Measurements from ENCODE around the gene KATNB1. TPM values are rescaled to one million over a fixed set of nuclear protein-coding genes. Genes with fewer than 3 reads are reported as not detected.

Gene KATNB1
- total and polyA plus RNA-seq, 2 experiments from 2014 or later: 31.4 to 65.9 TPM

DNA sequence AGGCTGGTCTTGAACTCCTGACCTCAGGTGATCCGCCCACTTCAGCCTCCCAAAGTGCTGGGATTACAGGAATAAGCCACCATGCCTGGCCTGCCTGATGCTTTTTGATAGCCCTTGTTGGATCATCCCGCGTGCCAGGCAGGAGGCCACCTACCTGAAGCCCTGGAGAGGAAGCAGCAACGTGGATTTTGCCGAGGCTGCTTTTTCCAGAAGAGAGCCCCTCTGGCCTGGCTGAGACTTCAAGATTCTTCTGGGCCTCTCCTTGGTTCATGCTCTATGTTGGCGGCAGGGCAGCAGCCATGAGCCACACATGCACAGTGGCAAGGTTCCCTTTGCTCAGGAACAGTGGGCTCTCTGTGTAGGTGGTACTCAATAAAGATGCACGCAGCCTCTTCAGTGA is 11.5 kb downstream of the KATNB1 start:
- Histone ChIP-seq H3F3A (replicated peaks; ENCODE audit: low read depth) (no peaks in the 10 kb centered on the region), H3K79me2 (replicated peaks; ENCODE audit: insufficient read depth) (no peaks in the 10 kb centered on the region), H3K27me3 (ENCODE audit: insufficient read depth) (no peaks in the 10 kb centered on the region), H3K36me3 (ENCODE audit: insufficient read depth) (0 out of 2 replicates have a peak, but pooled peaks cover 7% of the 10 kb centered on the region), H4K20me1 (replicated peaks; ENCODE audit: insufficient read depth) (no peaks in the 10 kb centered on the region; the same call in 1 of the 2 replicates), H3K4me2 (no peak overlapping the region), H3K4me3 (no peak overlapping the region), H2AFZ (no peak overlapping the region), H3K9me2 (ENCODE audit: insufficient read depth) (no peaks in the 10 kb centered on the region), H3K27ac (ENCODE audit: low read depth) (no peak overlapping the region), H3K4me1 (ENCODE audit: insufficient read depth) (no peaks in the 10 kb centered on the region)
- DNase-seq (ENCODE audit: low spot score) (no peak), ATAC-seq (no peak)
- TF ChIP-seq ZNF114 (CRISPR knock-in tag; IDR thresholded peaks at IDR 0.05): no peak
- TF ChIP-seq, protein P1, sequence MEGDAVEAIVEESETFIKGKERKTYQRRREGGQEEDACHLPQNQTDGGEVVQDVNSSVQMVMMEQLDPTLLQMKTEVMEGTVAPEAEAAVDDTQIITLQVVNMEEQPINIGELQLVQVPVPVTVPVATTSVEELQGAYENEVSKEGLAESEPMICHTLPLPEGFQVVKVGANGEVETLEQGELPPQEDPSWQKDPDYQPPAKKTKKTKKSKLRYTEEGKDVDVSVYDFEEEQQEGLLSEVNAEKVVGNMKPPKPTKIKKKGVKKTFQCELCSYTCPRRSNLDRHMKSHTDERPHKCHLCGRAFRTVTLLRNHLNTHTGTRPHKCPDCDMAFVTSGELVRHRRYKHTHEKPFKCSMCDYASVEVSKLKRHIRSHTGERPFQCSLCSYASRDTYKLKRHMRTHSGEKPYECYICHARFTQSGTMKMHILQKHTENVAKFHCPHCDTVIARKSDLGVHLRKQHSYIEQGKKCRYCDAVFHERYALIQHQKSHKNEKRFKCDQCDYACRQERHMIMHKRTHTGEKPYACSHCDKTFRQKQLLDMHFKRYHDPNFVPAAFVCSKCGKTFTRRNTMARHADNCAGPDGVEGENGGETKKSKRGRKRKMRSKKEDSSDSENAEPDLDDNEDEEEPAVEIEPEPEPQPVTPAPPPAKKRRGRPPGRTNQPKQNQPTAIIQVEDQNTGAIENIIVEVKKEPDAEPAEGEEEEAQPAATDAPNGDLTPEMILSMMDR (conservative IDR thresholded peaks at IDR 0.05; ENCODE audit: low read depth in 2 of 2): no peak
- Mint-ChIP-seq H3K4me1 (no peaks in the 10 kb centered on the region), H3K4me3 (no peak overlapping the region), H3K27me3 (ENCODE audit: insufficient read depth, low read depth, poor library complexity) (peaks cover 3% of the 10 kb centered on the region), H3K36me3 (ENCODE audit: low read depth) (peaks cover 19% of the 10 kb centered on the region), H3K27ac (no peak overlapping the region), H3K9me3 (no peaks in the 10 kb centered on the region)

DNA sequence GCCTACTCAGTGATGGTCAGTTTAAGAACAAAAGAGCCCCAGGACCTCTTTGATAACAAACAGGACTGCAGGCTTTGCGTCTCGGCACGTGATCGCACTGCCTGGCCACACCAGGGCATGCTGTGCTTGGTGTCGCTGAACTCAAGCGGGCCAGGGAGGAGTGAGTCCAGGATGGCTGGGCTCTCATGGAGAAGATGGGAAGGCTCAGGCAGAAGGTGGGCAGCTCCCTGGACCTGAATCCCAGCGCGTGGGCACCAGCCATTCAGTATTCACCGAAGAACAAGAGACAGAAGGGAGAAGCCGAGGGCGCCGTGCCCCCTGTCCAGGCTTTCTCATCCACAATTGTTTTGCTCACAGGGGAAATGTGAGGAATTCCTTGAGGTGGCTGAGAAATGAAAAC is 11.9 kb downstream of the KATNB1 start:
- Histone ChIP-seq H3K79me2 (replicated peaks; ENCODE audit: insufficient read depth) (no peaks in the 10 kb centered on the region), H3K27ac (ENCODE audit: low read depth) (no peak overlapping the region), H2AFZ (no peak overlapping the region), H4K20me1 (replicated peaks; ENCODE audit: insufficient read depth) (no peaks in the 10 kb centered on the region; the same call in 1 of the 2 replicates), H3K4me2 (no peak overlapping the region), H3K27me3 (ENCODE audit: insufficient read depth) (no peaks in the 10 kb centered on the region), H3K9me2 (ENCODE audit: insufficient read depth) (no peaks in the 10 kb centered on the region), H3K36me3 (ENCODE audit: insufficient read depth) (0 out of 2 replicates have a peak, but pooled peaks cover 3% of the 10 kb centered on the region), H3K4me3 (no peak overlapping the region), H3F3A (replicated peaks; ENCODE audit: low read depth) (no peaks in the 10 kb centered on the region), H3K4me1 (ENCODE audit: insufficient read depth) (no peaks in the 10 kb centered on the region)
- Mint-ChIP-seq H3K36me3 (ENCODE audit: low read depth) (peaks cover 20% of the 10 kb centered on the region), H3K9me3 (no peaks in the 10 kb centered on the region), H3K27me3 (ENCODE audit: insufficient read depth, low read depth, poor library complexity) (peaks cover 3% of the 10 kb centered on the region), H3K27ac (no peak overlapping the region), H3K4me1 (no peaks in the 10 kb centered on the region), H3K4me3 (no peak overlapping the region)
- ATAC-seq (no peak), DNase-seq (ENCODE audit: low spot score) (no peak)
- TF ChIP-seq, protein P2, sequence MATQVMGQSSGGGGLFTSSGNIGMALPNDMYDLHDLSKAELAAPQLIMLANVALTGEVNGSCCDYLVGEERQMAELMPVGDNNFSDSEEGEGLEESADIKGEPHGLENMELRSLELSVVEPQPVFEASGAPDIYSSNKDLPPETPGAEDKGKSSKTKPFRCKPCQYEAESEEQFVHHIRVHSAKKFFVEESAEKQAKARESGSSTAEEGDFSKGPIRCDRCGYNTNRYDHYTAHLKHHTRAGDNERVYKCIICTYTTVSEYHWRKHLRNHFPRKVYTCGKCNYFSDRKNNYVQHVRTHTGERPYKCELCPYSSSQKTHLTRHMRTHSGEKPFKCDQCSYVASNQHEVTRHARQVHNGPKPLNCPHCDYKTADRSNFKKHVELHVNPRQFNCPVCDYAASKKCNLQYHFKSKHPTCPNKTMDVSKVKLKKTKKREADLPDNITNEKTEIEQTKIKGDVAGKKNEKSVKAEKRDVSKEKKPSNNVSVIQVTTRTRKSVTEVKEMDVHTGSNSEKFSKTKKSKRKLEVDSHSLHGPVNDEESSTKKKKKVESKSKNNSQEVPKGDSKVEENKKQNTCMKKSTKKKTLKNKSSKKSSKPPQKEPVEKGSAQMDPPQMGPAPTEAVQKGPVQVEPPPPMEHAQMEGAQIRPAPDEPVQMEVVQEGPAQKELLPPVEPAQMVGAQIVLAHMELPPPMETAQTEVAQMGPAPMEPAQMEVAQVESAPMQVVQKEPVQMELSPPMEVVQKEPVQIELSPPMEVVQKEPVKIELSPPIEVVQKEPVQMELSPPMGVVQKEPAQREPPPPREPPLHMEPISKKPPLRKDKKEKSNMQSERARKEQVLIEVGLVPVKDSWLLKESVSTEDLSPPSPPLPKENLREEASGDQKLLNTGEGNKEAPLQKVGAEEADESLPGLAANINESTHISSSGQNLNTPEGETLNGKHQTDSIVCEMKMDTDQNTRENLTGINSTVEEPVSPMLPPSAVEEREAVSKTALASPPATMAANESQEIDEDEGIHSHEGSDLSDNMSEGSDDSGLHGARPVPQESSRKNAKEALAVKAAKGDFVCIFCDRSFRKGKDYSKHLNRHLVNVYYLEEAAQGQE (IDR thresholded peaks at IDR 0.05; ENCODE audit: unreplicated experiment): no peak
- TF ChIP-seq EZH2 (IDR thresholded peaks at IDR 0.05; ENCODE audit: low read depth, unreplicated experiment): no peak
- no peak for TF ChIP-seq NANOG (IDR thresholded peaks at IDR 0.05; ENCODE audit: borderline replicate concordance)
- TF ChIP-seq STAT1 (IDR thresholded peaks at IDR 0.05; ENCODE audit: unreplicated experiment): no peak
- no peak for TF ChIP-seq EZH2phosphoT487 (IDR thresholded peaks at IDR 0.05; ENCODE audit: unreplicated experiment)
- TF ChIP-seq ZNF331 (CRISPR knock-in tag; IDR thresholded peaks at IDR 0.05; ENCODE audit: low read depth): no peak
- TF ChIP-seq ZNF114 (CRISPR knock-in tag; IDR thresholded peaks at IDR 0.05): no peak
- TF ChIP-seq, protein P3, sequence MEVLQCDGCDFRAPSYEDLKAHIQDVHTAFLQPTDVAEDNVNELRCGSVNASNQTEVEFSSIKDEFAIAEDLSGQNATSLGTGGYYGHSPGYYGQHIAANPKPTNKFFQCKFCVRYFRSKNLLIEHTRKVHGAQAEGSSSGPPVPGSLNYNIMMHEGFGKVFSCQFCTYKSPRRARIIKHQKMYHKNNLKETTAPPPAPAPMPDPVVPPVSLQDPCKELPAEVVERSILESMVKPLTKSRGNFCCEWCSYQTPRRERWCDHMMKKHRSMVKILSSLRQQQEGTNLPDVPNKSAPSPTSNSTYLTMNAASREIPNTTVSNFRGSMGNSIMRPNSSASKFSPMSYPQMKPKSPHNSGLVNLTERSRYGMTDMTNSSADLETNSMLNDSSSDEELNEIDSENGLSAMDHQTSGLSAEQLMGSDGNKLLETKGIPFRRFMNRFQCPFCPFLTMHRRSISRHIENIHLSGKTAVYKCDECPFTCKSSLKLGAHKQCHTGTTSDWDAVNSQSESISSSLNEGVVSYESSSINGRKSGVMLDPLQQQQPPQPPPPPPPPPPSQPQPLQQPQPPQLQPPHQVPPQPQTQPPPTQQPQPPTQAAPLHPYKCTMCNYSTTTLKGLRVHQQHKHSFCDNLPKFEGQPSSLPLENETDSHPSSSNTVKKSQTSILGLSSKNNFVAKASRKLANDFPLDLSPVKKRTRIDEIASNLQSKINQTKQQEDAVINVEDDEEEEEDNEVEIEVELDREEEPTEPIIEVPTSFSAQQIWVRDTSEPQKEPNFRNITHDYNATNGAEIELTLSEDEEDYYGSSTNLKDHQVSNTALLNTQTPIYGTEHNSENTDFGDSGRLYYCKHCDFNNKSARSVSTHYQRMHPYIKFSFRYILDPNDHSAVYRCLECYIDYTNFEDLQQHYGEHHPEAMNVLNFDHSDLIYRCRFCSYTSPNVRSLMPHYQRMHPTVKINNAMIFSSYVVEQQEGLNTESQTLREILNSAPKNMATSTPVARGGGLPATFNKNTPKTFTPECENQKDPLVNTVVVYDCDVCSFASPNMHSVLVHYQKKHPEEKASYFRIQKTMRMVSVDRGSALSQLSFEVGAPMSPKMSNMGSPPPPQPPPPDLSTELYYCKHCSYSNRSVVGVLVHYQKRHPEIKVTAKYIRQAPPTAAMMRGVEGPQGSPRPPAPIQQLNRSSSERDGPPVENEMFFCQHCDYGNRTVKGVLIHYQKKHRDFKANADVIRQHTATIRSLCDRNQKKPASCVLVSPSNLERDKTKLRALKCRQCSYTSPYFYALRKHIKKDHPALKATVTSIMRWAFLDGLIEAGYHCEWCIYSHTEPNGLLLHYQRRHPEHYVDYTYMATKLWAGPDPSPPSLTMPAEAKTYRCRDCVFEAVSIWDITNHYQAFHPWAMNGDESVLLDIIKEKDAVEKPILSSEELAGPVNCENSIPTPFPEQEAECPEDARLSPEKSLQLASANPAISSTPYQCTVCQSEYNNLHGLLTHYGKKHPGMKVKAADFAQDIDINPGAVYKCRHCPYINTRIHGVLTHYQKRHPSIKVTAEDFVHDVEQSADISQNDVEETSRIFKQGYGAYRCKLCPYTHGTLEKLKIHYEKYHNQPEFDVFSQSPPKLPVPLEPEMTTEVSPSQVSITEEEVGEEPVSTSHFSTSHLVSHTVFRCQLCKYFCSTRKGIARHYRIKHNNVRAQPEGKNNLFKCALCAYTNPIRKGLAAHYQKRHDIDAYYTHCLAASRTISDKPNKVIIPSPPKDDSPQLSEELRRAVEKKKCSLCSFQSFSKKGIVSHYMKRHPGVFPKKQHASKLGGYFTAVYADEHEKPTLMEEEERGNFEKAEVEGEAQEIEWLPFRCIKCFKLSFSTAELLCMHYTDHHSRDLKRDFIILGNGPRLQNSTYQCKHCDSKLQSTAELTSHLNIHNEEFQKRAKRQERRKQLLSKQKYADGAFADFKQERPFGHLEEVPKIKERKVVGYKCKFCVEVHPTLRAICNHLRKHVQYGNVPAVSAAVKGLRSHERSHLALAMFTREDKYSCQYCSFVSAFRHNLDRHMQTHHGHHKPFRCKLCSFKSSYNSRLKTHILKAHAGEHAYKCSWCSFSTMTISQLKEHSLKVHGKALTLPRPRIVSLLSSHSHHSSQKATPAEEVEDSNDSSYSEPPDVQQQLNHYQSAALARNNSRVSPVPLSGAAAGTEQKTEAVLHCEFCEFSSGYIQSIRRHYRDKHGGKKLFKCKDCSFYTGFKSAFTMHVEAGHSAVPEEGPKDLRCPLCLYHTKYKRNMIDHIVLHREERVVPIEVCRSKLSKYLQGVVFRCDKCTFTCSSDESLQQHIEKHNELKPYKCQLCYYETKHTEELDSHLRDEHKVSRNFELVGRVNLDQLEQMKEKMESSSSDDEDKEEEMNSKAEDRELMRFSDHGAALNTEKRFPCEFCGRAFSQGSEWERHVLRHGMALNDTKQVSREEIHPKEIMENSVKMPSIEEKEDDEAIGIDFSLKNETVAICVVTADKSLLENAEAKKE (CRISPR knock-in tag; IDR thresholded peaks at IDR 0.05): no peak
- TF ChIP-seq JUNB (IDR thresholded peaks at IDR 0.05; ENCODE audit: unreplicated experiment): no peak

Measured in GM23338 (cell line).